ENCODE data around the gene TAS2R60. TPM values are rescaled to one million over a fixed set of nuclear protein-coding genes. Genes with fewer than 3 reads are reported as not detected.

The TAS2R60 gene
- total and polyA plus RNA-seq, 2 experiments from 2014 or later: 0.37 to 4.0 TPM

GRCh38 chr7:143401265-143401664 is 42.0 kb upstream of the TAS2R60 start:
- H3K27ac Mint-ChIP-seq: no peak overlapping the region
- H3K4me1 Mint-ChIP-seq: peaks cover 27% of the 10 kb centered on the region
- H3K36me3 ChIP-seq (ENCODE audit: insufficient read depth): peaks cover 31% of the 10 kb centered on the region
- no peaks in the 10 kb centered on the region for H3K9me2 ChIP-seq (ENCODE audit: insufficient read depth)
- H2AFZ ChIP-seq: no peak overlapping the region
- no peaks in the 10 kb centered on the region for H3K9me3 Mint-ChIP-seq
- H3K27me3 Mint-ChIP-seq (ENCODE audit: insufficient read depth, low read depth, poor library complexity): peaks cover 5% of the 10 kb centered on the region
- H3K4me3 ChIP-seq: no peak overlapping the region
- no peak overlapping the region for H3K4me2 ChIP-seq
- TF ChIP-seq EZH2phosphoT487 (IDR thresholded peaks at IDR 0.05; ENCODE audit: unreplicated experiment) (no peak), CTCF (conservative IDR thresholded peaks at IDR 0.05; ENCODE audit: low read depth in 2 of 2) (no peak), ZNF331 (CRISPR knock-in tag; IDR thresholded peaks at IDR 0.05; ENCODE audit: low read depth) (no peak), EZH2 (IDR thresholded peaks at IDR 0.05; ENCODE audit: low read depth, unreplicated experiment) (no peak), ZNF114 (CRISPR knock-in tag; IDR thresholded peaks at IDR 0.05) (no peak), STAT1 (IDR thresholded peaks at IDR 0.05; ENCODE audit: unreplicated experiment) (no peak), ETS1 (IDR thresholded peaks at IDR 0.05) (no peak), JUNB (IDR thresholded peaks at IDR 0.05; ENCODE audit: unreplicated experiment) (no peak), REST (IDR thresholded peaks at IDR 0.05; ENCODE audit: unreplicated experiment) (no peak), POLR2AphosphoS5 (IDR thresholded peaks at IDR 0.05; ENCODE audit: low read depth) (no peak), NANOG (IDR thresholded peaks at IDR 0.05; ENCODE audit: borderline replicate concordance) (no peak), CREB1 (CRISPR knock-in tag; IDR thresholded peaks at IDR 0.05; ENCODE audit: low read depth) (no peak), ZNF462 (CRISPR knock-in tag; IDR thresholded peaks at IDR 0.05) (no peak)
- peaks cover 91% of the 10 kb centered on the region for H3K36me3 Mint-ChIP-seq (ENCODE audit: low read depth)
- no peaks in the 10 kb centered on the region for H3F3A ChIP-seq (replicated peaks; ENCODE audit: low read depth)
- no peak overlapping the region for H3K4me3 Mint-ChIP-seq
- H3K4me1 ChIP-seq (ENCODE audit: insufficient read depth): peaks cover 30% of the 10 kb centered on the region
- peaks cover 6% of the 10 kb centered on the region for H4K20me1 ChIP-seq (replicated peaks; ENCODE audit: insufficient read depth)
- no peak overlapping the region for H3K27ac ChIP-seq (ENCODE audit: low read depth)
- no peak for ATAC-seq
- H3K27me3 ChIP-seq (ENCODE audit: insufficient read depth): no peaks in the 10 kb centered on the region
- H3K79me2 ChIP-seq (replicated peaks; ENCODE audit: insufficient read depth): peaks cover 45% of the 10 kb centered on the region
- DNase-seq (ENCODE audit: low spot score): no peak
